ENCODE results near the gene TRIM62.

GRCh38 chr1:33121728-33122127, 60.1 kb downstream of the TRIM62 start:
- TF ChIP-seq CTCF (IDR thresholded peaks at IDR 0.05) (no peak), EZH2 (IDR thresholded peaks at IDR 0.05) (no peak)
